Esophagus muscularis mucosa (tissue), 3 donors: ENCODE measurements around the gene LDLRAD1.

Source experiments
- CTCF ChIP-seq, 3 experiments: fragments of 200-600 bp in 2 of 3; fragments of 450-650 bp in 1 of 3; sonication (generic) in 2 of 3; IDR thresholded peaks; one replicate each; pipeline ENCODE4 v1.5.1; 2017 to 2019; ENCODE audit warnings: antibody characterized with exemption in 3 of 3, mild to moderate bottlenecking in 2 of 3, moderate library complexity in 1 of 3
- POLR2AphosphoS5 ChIP-seq, 2 donors: sonication (generic); formaldehyde crosslinking; IDR thresholded peaks; one replicate each; pipeline ENCODE4 v1.6.1; 2017; ENCODE audit warnings: antibody characterized with exemption in 2 of 2

GRCh38 chr1:54045496-54045895, 27.5 kb upstream of the LDLRAD1 start:
- no peak for TF ChIP-seq CTCF (IDR thresholded peaks at IDR 0.05)
- TF ChIP-seq POLR2AphosphoS5 (IDR thresholded peaks at IDR 0.05): no peak
